Upper lobe of right lung (tissue), 1 donor: ENCODE measurements around the gene CDH23. TPM values are rescaled to one million over a fixed set of nuclear protein-coding genes. Genes with fewer than 3 reads are reported as not detected.
A peak's percentile ranks its signal among the peaks of the same experiment; 100 is the strongest.

ENCODE experiments used
- ATAC-seq: fragments of 200-7000 bp; cut with Tn5 transposase; one replicate; pipeline ENCODE4 v1.9.1; 2020; ENCODE audit warnings: mild to moderate bottlenecking, moderate library complexity
- DNase-seq: peaks from one replicate; pipeline ENCODE4 v3.0.0-alpha.2; 2020
- H3K27ac ChIP-seq: fragments of 200-600 bp; one replicate; pipeline ENCODE4 v1.8.0; 2022
- H3K27me3 ChIP-seq: fragments of 200-600 bp; one replicate; pipeline ENCODE4 v1.8.0; 2022; ENCODE audit warnings: mild to moderate bottlenecking
- H3K36me3 ChIP-seq: fragments of 200-600 bp; one replicate; pipeline ENCODE4 v1.8.0; 2022
- H3K4me1 ChIP-seq: fragments of 200-600 bp; one replicate; pipeline ENCODE4 v1.8.0; 2022
- H3K4me3 ChIP-seq: fragments of 200-600 bp; one replicate; pipeline ENCODE4 v1.8.0; 2022; ENCODE audit warnings: mild to moderate bottlenecking
- H3K9me3 ChIP-seq: fragments of 200-600 bp; one replicate; pipeline ENCODE4 v1.8.0; 2022
- CTCF ChIP-seq: fragments of 200-600 bp; IDR thresholded peaks from one replicate; pipeline ENCODE4 v1.8.0; 2022; ENCODE audit warnings: antibody characterized with exemption
- intact Hi-C: fragments of 100-400 bp; cut with DNase I; formaldehyde crosslinking; loops from one replicate; pipeline ENCODE4 v1.11.0; 2022
- total RNA-seq: library from RNA; stranded (reverse); fragmentation: NEBNext Ultra II Directional; extraction: Animal tissue kit (Norgen Biotek cat#: 25700); gene quantifications from one replicate; pipeline ENCODE4 v1.2.1, GENCODE V29; 2021
- donor health status: DM: no; HTN: yes; CAD: no; lungs with severe emphysema.

The CDH23 gene
- total RNA-seq, 1 donor from 2014 or later = 10.9 TPM

GRCh38 chr10:71615538-71616329 lies 219.0 kb downstream of the CDH23 start:
- Histone ChIP-seq H3K27ac (no peak overlapping the region), H3K4me1 (peaks cover 15% of the 10 kb centered on the region), H3K36me3 (no peaks in the 10 kb centered on the region), H3K9me3 (no peaks in the 10 kb centered on the region), H3K4me3 (no peak overlapping the region), H3K27me3 (no peaks in the 10 kb centered on the region)
- intact Hi-C loops = no loop called here
- DNase-seq = no peak
- no peak for ATAC-seq
- no peak for TF ChIP-seq CTCF

- ATAC-seq = no peak
- no peaks in the 10 kb centered on the region for H3K9me3 ChIP-seq
- intact Hi-C loops = no loop called here
These were observed 220.3 kb downstream of the CDH23 start for GRCh38 chr10:71616817-71617654.

GRCh38 chr10:71618176-71618575 lies 221.5 kb downstream of the CDH23 start:
- peaks cover 28% of the 10 kb centered on the region for H3K4me1 ChIP-seq
- DNase-seq = no peak
- no peaks in the 10 kb centered on the region for H3K36me3 ChIP-seq
- ATAC-seq = no peak
- no peak overlapping the region for H3K4me3 ChIP-seq
- no peaks in the 10 kb centered on the region for H3K27me3 ChIP-seq
- H3K9me3 ChIP-seq = no peaks in the 10 kb centered on the region
- intact Hi-C loops = loop anchor here (2.0 kb wide), 1 partner anchor 47 kb away; no protein-coding TSS in a partner anchor
- no peak for TF ChIP-seq CTCF
- H3K27ac ChIP-seq = no peak overlapping the region

More at GRCh38 chr10:71616817-71617654, 220.3 kb downstream of the CDH23 start:
- Histone ChIP-seq H3K27ac (no peak overlapping the region), H3K27me3 (no peaks in the 10 kb centered on the region), H3K4me3 (no peak overlapping the region), H3K36me3 (no peaks in the 10 kb centered on the region), H3K4me1 (peaks cover 25% of the 10 kb centered on the region)
- DNase-seq = no peak
- no peak for TF ChIP-seq CTCF

- peaks cover 29% of the 10 kb centered on the region for H3K4me1 ChIP-seq
- no peak for TF ChIP-seq CTCF
- H3K27ac ChIP-seq = no peak overlapping the region
- no peaks in the 10 kb centered on the region for H3K36me3 ChIP-seq
- no peaks in the 10 kb centered on the region for H3K9me3 ChIP-seq
- ATAC-seq = no peak
- DNase-seq = no peak
- no peak overlapping the region for H3K4me3 ChIP-seq
- no peaks in the 10 kb centered on the region for H3K27me3 ChIP-seq
- intact Hi-C loops = loop anchor here (2.0 kb wide), 1 partner anchor 46 kb away; no protein-coding TSS in a partner anchor
These were observed 221.9 kb downstream of the CDH23 start for GRCh38 chr10:71618598-71618997.

GRCh38 chr10:71620642-71621041 lies 223.9 kb downstream of the CDH23 start:
- Histone ChIP-seq H3K27ac (peak overlapping the region; percentile 65), H3K36me3 (no peaks in the 10 kb centered on the region), H3K4me3 (no peak overlapping the region), H3K27me3 (no peaks in the 10 kb centered on the region), H3K9me3 (no peaks in the 10 kb centered on the region), H3K4me1 (peaks cover 32% of the 10 kb centered on the region)
- TF ChIP-seq CTCF = no peak
- ATAC-seq (no peak), DNase-seq (no peak)
- intact Hi-C loops = no loop called here
